HuH-7 (cell line): ENCODE measurements around the gene ARHGEF17.
A peak's percentile ranks its signal among the peaks of the same experiment; 100 is the strongest.

Source experiments
- DNase-seq: peaks from one replicate; pipeline ENCODE4 v3.0.0; 2011; ENCODE audit warnings: low spot score

The ARHGEF17 gene

DNA sequence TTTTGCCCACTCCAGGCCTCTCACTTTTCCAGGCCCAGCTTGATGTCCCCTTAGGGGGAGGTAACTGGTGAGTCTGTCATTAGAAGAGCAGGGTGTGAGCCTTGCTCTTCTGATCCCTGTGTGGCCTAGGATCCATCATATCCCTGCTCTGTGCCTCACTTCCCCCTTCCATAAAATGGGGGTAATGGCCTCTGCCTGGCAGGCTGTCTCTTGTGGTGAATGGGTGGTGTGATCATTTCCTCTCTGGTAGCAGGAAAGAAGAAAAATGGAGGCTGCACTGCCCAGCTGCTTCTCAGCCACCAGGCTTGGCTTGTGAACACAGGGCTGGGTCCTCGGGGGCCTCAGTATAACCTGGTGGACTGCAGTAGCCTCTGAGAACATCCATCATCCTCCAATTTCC, 5.6 kb downstream of the ARHGEF17 start:
- no peak for DNase-seq

DNA sequence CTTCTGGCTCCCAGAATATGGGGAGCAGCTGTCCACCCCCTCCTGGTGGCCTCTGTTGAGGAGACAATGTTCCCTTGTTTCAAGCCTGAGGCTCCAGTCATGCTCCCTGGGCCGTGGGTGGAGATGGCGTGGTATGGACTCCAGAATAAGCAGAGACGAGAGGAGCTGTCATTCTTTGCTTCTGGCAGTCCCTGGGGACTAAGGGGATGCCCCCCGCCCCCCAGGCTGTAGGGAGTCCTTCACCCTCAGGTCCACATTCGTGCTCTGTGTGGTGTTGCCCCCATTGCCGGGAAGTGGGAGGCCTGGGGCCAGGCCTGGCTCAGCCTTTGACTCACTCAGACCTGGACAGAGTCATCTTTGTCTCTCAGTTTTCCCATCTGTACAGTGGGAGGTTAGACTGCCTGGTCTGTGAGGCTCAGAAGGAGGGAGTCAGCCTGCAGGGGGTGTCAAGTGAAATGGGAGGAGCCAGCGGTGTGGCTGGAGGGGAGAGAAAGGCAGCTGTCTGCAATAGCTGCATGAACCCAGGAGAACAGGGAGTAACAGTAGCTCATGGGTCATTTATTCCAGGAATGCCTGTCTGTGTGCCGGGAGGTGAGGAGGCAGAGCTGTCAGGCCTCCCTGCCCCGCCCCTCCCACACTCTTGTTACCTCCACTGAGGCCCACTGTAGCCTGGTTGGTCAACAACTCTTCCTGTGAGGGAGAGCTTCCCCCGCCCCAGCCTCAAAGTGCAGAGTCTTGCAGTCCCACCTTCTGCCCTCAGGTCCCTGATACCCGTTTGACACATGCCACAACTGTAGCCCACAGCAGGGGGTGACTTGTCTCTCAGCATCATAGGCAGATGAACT, 6.3 kb downstream of the ARHGEF17 start:
- peak; percentile 50 for DNase-seq

DNA sequence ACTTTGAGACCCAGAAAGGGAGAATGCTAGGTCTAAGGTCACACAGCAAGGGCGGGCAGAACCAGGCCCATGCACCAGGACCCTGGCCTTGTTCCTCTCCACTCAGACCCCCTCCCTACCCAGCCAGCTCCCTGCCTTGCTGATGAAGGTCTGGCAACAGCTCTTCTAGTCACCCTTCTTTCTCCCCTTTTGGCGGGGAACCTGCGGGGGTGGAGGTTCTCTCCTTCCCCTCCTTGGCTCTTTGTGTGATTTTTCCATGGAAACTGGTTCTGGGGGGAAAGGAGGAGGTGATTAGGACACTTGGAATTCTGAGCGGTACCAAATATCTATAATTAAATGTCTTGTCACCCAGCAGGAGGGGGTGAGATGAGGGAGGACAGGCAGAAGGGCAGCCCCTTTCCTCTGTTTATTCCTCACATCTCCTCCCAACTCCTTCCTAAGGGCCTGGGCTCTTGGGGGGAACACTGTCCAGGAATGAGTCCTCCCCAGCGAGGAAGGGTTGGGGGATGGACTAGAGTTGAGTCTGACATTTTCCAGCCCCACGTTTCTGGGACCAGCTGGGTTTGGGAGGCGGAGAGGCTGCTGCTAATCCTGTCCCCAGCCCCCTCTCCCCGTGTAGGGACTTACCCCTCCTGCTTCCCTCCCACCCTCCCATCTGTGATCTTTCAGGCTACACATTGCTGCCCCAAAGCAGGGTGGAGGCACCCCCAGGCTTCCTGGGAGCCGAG, 7.4 kb downstream of the ARHGEF17 start:
- DNase-seq, result no peak

DNA sequence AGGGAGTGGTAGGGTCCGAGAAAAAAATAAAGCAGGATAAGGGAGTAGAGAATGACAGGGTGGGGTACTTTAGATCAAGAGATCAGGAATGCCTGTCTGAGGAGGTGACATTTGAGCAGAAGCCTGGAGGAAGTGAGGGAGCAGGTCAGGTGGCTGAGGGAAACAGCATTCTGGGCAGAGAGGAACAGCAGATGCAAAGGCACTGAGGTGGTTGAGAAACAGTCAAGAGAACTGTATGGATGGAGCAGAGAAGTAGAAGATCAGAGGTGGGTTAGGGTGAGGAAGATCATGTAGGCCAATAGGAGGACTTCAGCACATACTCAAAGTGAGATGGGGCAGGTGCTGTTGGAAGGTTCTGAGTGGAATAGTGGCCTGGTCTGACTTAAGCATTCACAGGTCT, 8.3 kb downstream of the ARHGEF17 start:
- DNase-seq, result no peak

DNA sequence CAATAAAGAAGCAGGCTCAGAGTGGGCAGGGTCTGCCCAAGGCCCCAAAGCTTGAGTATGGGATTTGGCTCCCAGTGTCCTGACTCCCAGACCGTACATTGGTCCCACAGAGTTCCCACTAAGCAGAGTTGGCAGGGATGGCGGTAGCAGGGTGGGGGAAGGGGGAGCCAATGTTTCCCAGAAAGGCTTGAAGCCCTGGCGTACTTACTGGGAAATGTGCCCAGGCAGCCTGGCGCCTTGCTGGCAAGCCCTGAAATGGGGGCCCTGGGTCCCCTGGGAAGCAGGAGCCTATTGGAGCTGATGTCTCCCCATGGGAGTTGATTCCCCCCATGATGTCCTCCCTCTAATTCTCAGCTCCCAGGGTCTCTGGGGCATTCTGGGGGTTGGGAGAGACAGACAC, 9.3 kb downstream of the ARHGEF17 start:
- DNase-seq, result no peak

DNA sequence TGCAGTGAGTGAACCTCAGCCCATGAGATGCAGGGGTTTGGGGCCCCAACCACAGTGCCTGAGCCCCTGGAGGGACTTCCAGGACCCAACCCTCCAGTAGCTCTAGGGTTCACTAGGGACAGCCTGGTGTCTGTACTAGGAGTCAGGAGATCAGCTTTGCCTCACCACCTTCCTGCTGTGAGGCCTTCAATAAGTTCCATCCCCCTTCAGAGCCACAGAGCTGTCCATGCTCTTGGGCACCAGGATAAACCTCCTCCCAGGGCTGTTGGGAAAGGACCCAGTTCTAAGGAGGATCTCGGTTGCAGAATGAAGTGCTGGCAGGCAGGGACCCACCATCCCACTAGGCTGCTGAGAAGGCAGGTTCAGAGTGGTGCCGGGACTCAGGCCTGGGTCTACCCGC, 9.7 kb downstream of the ARHGEF17 start:
- no peak for DNase-seq

DNA sequence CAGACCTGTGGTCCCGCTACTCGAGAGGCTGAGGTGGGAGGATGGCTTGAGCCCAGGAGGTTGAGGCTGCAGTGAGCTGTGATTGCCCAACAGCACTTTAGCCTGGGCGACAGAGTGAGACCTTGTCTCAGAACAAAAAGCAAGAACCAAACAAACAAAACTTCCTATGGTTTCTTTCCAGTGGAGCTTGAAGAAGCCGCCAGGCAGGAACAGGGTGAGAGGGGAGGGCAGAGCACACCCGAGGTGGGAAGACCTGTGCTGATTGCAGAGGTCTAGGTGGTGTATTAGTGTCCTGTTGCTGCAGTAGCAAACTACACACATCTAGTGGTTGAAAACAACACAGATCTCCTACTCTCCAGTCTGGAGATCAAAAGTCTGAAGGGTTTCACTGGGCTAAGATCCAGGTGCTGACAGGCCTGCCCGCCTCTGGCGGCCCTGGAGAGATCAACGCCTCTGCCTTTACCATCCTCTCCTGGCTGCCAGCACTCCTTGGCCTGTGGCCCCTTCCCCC, 10.5 kb downstream of the ARHGEF17 start:
- DNase-seq, result no peak

DNA sequence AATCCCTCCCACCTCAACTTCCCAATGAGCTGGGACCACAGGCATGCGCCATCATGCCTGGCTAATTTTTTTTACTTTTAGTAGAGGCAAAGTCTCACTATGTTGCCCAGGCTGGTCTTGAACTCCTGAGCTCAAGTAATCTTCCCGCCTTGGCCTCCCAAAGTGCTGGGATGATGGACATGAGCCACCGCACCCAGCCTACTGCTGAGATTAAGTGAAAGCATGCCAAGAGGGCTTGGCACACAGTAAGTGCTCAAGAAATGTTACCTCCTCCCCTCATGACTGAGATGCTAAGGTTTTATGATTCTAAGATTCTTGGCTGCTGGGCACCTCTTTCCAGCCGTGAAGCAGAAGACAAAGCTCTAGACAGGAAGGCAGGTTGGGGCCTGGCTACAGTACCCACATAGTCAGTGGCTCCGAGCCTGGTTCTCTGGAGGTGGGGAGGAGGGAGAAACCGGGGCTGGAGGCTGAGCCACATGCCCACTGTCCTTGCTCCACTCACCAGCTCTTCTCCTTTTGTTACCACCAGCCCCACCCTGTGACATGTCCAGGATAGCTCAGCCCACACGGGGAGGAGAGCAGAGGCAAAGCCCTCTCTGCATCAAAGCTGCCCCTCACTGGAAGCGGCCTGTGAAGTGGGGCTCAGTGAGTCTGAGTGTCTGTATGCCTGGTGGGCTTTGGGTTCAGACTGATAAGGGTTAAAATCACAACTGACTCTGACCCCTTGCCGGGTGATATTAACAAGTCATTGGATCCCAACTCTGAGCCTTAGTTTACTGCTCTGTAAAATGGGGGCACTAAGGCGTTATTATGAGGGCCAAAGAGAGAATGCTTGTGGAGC, 12.9 kb downstream of the ARHGEF17 start:
- DNase-seq, result no peak

DNA sequence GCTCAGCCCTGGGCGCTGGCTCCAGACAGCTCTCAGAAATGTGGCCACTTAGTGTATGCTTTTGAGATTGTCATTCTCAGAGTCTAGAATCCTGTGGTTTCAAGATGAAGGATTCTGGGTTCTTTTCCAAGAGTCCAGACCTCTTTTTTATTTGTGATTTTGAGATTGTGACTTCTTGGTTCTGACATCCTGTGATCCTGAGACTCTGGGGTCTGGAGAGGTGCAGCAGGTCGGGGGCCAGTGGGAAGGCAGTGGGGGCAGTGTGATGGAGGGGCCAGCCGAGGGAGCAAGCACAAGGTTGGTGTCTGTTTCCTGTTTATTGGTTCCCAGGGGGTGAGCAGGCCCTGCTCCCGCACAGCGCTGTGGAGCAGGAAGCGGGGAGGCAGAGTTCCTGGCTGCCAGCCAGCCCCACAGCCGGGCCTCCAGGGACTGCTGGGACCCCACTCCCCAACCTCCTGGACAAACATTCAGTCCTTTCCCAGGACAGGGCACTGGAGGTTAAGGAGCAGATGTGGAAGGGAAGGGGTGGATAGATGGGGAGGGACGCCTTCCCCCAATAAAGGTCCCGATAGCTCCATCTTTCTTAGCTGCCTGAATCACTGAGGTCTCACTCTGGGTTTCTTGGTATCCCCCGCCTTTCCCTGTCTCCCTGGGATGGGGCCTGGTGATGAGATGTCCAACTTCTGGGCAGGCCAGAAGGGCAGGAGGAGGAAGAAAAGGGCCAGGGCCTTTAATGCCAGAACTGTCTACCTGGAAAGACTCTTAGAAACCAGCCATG, 13.7 kb downstream of the ARHGEF17 start:
- no peak for DNase-seq

DNA sequence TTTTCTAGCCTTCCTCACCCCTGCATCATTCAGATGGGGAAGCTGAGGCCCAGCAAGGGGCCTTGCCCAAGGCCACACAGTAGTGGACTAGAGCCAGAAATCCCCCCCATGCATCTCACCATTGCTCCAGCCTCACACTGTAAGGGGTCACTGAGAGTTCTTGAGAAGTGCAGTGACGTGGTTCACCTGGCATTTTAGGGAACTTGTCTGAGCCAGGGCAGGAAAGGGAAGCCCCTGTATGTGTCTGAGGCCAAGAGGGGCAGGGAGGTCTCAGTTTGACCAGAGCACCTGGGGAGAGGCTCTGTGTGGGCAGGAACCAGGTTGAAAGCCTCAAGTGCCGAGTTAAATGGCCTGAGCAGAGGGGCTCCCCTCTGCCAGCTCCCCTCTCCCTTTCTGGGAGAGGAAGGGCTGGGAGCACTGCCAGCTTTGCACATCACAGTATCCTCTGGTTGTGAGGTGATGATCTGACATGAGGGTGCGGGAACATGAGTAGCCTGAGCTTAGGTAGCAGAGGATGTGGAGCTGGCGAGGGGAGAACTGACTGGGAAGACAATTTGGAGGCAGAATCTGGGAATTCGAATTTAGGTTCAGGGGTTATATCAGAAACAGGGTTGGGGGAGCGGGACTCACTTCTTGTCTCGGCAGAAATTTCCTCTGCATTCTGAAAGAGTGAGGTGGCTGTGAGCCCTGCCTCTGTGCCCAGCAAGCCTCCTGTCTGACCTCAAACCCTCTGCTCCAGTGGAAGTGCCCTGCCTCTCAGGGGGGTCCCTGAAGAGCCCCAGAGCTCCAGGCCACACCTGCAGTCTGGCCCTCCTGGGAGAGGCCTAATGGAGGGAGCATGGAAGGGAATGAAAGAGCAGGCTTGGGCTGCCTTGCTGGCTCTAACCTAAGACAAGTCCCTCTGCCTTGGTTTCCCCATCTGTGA, 14.6 kb downstream of the ARHGEF17 start:
- no peak for DNase-seq

DNA sequence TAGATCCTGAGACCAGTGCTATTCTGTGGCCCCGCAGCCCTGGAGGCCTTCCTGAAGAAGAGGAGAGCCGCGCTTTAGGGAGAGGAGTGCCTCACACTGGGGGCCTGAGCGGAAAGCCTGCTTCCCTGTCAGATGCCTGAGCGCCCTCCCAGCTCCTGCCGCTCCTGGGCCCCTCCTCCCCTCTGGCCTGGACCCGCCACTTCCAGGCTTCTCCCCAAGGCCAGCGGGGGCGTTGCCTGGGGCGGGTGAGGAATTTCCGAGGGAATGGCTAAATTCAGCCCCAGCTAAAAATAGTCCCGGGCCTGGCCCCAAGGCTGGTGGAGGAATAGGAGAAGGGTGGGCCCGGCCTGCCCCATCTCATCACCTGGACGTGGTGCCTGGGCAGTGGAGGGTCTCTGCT, 15.4 kb downstream of the ARHGEF17 start:
- DNase-seq, result no peak

DNA sequence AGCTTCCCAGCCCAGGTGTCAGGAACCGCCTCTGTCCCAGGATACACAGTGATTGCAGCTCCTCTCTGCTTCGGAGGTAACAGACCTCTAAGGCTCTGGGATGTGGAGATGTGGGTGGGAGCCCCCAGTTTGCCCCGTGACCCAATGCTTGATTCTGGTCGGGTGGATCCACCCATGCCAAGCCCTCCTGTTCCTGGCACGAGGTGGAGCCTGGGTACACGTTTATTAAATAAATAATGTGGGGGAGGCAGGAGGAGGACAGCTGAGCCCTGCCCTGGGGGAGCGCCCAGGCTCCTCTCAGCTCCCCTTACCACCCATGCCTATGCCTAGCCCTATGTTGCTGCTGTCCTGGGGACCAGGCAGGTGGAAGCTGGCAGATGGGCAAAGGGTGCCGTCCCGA, 16.0 kb downstream of the ARHGEF17 start:
- no peak for DNase-seq

DNA sequence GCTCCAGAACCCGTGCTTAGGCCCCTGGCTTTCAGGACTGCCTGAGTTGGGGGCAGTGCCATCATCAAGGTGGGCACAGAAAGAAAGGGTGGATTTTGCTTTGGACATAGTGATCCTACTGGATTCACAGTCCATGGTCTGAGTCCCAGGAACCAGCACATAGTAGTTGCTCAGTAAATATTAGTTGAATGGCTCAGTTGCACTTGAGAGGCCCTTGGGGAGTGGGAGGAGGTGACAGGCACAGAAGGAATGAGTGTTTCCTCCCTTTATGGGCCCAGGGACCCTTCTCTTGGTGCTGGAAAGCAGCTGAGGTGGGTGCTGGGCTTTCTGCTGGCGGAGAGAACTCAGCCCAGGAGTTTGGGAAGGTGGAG, 16.6 kb downstream of the ARHGEF17 start:
- DNase-seq, result no peak

DNA sequence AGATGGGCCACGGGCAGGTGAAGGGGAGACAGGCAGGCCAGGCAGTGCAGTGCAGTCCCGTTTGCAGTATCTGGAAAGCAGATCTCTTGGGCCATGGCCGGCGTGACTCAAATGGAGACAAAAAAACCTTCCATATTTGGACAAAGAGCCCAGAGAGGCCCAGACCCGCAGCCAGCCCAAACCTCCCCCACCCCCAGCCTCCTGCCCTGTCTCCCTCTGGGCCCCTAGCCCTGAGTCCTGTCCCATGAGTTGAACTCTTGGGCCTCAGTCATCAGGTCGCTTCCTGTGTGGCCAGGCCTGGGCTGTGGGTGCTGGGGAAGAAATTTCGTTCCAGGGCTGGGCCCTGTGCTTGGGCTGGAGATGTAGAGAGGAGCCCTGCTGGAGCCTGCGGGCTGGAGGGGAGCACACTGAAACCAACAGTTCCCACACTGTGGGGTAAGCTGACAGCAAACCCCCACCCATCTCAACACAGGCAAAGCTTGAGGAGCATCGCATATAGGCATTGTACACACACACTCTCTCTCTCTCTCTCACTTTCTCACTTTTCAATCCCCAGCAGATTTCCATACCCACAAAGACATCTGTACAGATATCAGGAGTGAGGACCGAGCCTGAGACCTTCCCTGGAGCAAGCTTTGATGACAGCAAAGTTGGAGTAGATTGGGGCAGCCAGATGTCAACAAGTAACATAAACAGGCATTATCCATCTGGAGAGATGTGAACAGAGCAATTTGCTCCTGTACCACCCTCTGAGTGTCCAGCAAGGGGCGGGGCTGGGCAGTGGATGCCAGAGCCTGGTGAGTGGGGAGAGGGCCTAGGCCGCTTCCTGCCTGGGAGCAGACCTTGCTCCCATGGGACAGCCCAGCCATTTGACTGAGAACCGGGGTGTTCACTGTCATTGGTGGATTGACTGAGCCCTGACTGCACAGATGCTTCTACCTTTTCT, 17.2 kb downstream of the ARHGEF17 start:
- no peak for DNase-seq

DNA sequence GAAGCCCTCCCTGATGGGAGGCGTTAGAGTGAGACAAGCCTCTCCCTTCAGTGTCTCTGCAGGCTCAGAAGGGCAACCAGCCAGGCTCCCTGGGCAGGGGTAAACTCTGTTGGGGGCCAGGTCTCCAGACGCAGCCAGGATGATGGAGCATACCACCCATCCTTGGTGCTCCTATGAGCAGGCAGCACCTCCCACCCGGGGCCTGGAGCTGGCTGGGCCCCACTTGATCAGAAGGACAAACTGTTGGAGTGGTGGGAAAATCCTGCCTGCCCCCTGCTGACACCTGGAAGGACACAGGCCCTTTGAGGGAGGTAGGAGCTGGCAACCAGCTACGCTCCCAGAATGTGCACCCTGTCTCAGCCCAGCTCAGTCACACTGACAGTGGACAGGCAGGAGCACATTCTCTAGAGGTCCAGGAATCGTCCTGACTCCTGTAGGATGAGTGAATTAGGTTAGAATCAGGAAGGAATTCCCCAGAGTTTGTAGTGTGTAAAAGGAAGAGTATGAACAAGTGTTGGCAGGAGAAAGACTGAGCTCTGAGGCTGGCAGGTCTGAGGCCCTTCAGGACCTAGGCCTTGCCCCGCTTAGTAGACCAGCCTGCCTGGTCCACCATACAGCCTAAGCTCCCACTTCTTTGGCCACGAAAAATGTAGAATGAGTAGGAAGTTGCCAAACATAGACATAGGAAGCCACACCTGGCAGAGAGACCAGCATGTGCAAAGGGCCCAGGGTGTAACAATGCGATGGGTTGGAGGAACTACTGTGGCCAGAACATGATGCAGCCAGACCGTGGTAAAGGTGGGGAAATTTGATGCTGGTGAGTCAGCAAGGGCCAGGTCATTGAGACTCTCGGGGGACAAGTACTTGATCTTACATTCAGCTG, 19.1 kb downstream of the ARHGEF17 start:
- DNase-seq, result no peak

DNA sequence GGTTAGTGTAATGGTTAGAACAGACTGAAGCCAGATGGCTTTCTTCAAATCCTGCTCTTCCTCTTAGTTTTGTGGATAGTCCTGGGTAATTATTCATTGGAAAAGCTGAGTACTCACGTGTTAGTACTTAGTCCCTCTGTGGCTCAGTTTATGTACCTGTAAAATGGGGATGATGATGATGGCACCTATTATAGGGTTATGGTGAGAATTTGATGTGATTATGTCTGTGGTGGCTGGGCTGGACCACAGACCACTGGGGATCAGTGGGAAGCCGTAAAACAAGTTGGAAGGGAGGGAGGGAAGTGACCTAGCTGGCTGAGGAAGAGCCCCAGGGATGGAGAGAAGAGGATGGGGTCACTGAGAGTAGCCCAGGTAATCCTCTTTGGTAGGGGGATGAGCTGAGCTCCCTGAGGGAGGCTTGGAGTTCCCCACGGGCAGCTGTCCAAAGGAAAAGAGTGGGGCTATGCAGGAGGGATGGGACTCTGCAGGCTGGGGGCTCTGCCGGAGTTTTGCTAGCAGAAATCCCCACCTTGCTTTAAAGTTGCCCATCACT, 19.8 kb downstream of the ARHGEF17 start:
- no peak for DNase-seq

DNA sequence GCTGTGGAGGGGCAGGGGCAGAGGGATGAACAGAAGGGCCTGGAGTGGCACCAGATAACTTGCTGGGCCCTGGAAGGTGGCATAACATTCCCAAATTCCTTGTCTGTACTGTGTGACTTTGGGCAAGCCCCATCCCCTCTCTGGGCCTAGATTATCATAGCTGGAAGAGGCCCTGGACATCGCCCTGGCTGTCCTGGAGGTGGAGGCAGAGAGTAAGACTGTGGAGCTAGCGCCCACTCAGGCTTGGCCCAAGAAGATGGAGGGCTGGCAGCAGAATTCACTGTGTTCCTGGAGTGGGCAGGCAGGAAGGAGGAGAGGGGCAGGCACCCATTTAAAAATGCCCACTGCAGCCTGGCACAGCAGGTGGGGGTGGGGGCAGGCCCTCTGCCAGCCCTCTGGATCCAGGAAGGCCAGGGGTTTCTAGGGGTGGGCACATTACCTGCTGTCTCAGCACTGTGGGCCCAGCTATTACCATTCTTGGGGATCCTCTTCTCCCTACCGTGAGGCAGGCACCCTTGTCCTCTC, 22.6 kb downstream of the ARHGEF17 start:
- DNase-seq, result peak; percentile 73
